Measurements from ENCODE around the gene ELMO1. TPM values are rescaled to one million over a fixed set of nuclear protein-coding genes. Genes with fewer than 3 reads are reported as not detected.

ELMO1 gene
- total and polyA plus RNA-seq, 2 donors from 2014 or later, result 6.0 to 35.4 TPM

- no peak for DNase-seq
- Histone ChIP-seq H3K9me3 (ENCODE audit: control insufficient read depth in 2 of 3, insufficient read depth in 1 of 3, low read length in 3 of 3) (peaks cover 0 to 4% (median 0%) of the 10 kb centered on the region in 3 donors), H3K36me3 (ENCODE audit: control insufficient read depth in 2 of 3, insufficient read depth in 3 of 3, low read length in 3 of 3) (no peaks in the 10 kb centered on the region), H3K27ac (ENCODE audit: low read depth in 2 of 2, low read length in 2 of 2) (no peak overlapping the region), H3K27me3 (ENCODE audit: control insufficient read depth, insufficient read depth, low read length) (no peaks in the 10 kb centered on the region), H3K4me1 (ENCODE audit: control insufficient read depth in 2 of 3, insufficient read depth in 2 of 3, low read depth in 1 of 3, low read length in 3 of 3) (no peaks in the 10 kb centered on the region), H3K4me3 (ENCODE audit: low read length in 3 of 3) (no peak overlapping the region), H3K9ac (ENCODE audit: low read length in 3 of 3) (no peak overlapping the region)
- no peak for FAIRE-seq
- no peak for TF ChIP-seq CTCF (IDR thresholded peaks at IDR 0.05; ENCODE audit: borderline replicate concordance, extremely low read depth, insufficient read depth)
- intact Hi-C loops (cut with DNase I), result no loop called here
Measured at GRCh38 chr7:37491919-37492694, 43.4 kb upstream of the ELMO1 start.

DNA sequence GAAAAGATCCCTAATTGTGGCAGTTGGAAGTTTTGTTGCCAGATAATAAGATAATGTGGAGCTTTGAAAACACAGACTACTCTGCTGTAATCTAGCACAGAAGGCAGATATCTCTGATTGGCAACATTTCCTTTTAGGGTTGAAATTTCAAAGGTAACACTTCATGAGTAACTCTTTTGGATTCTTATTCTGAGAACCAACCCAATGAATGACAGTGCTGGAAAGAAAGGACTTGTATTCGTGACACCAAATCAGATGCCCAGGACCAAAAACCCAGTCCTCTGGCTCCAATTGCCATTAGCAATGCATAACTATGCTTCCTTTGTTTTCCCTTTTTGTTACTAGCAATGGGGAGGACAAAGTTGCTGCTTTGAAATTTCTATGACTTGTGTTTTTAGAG, 41.0 kb upstream of the ELMO1 start:
- no peak for TF ChIP-seq CTCF (IDR thresholded peaks at IDR 0.05; ENCODE audit: borderline replicate concordance, extremely low read depth, insufficient read depth)
- no peak overlapping the region for H3K9ac ChIP-seq (ENCODE audit: low read length in 3 of 3)
- no peak for FAIRE-seq
- intact Hi-C loops (cut with DNase I), result no loop called here
- no peak overlapping the region for H3K27ac ChIP-seq (ENCODE audit: low read depth in 2 of 2, low read length in 2 of 2)
- H3K27me3 ChIP-seq (ENCODE audit: control insufficient read depth, insufficient read depth, low read length), result no peaks in the 10 kb centered on the region
- H3K9me3 ChIP-seq (ENCODE audit: control insufficient read depth in 2 of 3, insufficient read depth in 1 of 3, low read length in 3 of 3), result peaks cover 0 to 4% (median 0%) of the 10 kb centered on the region in 3 donors
- no peak overlapping the region for H3K4me3 ChIP-seq (ENCODE audit: low read length in 3 of 3)
- DNase-seq, result no peak
- no peaks in the 10 kb centered on the region for H3K4me1 ChIP-seq (ENCODE audit: control insufficient read depth in 2 of 3, insufficient read depth in 2 of 3, low read depth in 1 of 3, low read length in 3 of 3)
- H3K36me3 ChIP-seq (ENCODE audit: control insufficient read depth in 2 of 3, insufficient read depth in 3 of 3, low read length in 3 of 3), result no peaks in the 10 kb centered on the region

DNA sequence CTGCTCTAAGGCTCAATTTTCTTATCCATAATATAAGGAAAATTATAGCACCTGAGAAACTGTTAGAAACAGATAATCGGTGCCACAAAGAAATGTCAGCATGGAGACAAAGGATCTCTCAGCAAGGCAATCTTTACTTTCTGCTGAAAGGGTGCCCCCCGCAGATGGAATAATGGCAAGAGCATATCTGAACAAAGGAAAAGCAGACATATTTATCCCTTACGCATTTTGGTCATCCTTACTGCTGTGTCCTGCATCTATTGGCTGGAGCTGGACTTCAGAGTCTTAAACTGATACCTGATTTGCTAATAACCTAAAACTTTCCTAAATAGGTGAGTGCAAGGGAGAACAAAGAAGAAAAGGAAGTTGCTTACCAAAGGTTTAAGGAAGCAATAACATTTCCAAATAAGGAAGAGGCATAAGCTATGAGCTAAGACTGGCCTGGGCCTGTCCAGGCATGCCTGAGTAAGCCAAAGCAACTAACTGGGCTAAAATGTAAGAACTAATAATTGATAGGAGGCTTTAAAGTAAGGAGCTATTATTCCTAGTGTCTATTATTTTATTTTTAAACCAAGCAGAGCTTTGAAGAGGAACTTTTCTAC, 39.6 kb upstream of the ELMO1 start:
- Histone ChIP-seq H3K27me3 (ENCODE audit: control insufficient read depth, insufficient read depth, low read length) (no peaks in the 10 kb centered on the region), H3K4me3 (ENCODE audit: low read length in 3 of 3) (no peak overlapping the region), H3K27ac (ENCODE audit: low read depth in 2 of 2, low read length in 2 of 2) (no peak overlapping the region), H3K9ac (ENCODE audit: low read length in 3 of 3) (no peak overlapping the region), H3K36me3 (ENCODE audit: control insufficient read depth in 2 of 3, insufficient read depth in 3 of 3, low read length in 3 of 3) (no peaks in the 10 kb centered on the region), H3K4me1 (ENCODE audit: control insufficient read depth in 2 of 3, insufficient read depth in 2 of 3, low read depth in 1 of 3, low read length in 3 of 3) (no peaks in the 10 kb centered on the region), H3K9me3 (ENCODE audit: control insufficient read depth in 2 of 3, insufficient read depth in 1 of 3, low read length in 3 of 3) (peaks cover 0 to 4% (median 0%) of the 10 kb centered on the region in 3 donors)
- FAIRE-seq (no peak), DNase-seq (no peak)
- TF ChIP-seq CTCF (IDR thresholded peaks at IDR 0.05; ENCODE audit: borderline replicate concordance, extremely low read depth, insufficient read depth), result no peak
- intact Hi-C loops (cut with DNase I), result no loop called here

Measured in kidney (tissue), 14 donors.